ENCODE results near the gene IL17RB.
A peak's percentile ranks its signal among the peaks of the same experiment; 100 is the strongest.

The IL17RB gene, protein sequence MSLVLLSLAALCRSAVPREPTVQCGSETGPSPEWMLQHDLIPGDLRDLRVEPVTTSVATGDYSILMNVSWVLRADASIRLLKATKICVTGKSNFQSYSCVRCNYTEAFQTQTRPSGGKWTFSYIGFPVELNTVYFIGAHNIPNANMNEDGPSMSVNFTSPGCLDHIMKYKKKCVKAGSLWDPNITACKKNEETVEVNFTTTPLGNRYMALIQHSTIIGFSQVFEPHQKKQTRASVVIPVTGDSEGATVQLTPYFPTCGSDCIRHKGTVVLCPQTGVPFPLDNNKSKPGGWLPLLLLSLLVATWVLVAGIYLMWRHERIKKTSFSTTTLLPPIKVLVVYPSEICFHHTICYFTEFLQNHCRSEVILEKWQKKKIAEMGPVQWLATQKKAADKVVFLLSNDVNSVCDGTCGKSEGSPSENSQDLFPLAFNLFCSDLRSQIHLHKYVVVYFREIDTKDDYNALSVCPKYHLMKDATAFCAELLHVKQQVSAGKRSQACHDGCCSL

DNA sequence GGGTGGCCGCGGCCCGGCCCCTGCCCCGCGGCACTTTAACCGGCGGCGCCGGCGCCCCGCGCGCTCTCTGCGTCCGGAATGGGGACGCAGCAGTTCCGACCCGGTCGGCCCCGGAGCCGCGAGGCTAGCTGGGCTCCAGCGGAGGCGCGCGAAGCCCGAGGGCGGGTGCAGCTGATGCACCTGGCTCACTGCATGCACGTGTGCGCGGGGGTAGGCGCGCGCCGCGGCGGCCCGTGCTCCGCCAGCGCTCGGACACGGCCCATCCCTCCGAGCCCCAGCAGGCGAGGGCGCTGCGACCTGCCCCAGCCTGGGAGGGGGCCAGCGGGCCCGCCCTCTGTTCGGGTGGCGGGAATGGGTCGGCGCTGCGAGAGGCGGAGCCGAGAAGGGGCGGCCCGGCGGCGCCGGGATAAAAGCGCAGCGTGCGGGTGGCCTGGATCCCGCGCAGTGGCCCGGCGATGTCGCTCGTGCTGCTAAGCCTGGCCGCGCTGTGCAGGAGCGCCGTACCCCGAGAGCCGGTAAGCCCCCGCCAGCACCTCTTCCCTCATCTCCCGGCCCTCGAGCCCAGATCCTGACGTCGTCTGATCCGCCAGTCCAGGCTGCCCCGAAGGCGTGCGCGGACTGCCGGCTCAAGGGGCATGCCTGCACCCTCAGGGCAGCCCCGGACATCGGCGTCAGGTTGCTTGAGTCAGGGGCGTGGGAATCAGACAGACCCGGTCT is at the start of gene IL17RB, which contains the start of gene CHDH:
IL17RB (plus strand) TSS at position 435 of the 717 bp plus-strand sequence; CDS start at position 456, 21 bp downstream.
CHDH (minus strand) TSS at position 286 of the 717 bp plus-strand sequence. CDS start 22,411 bp downstream, outside the sequence.
- Histone ChIP-seq H3K4me3 (peak within 1 kb of the TSS; percentile 83), H3K27ac (peak within 1 kb of the TSS; percentile 3 to 34)
- TF ChIP-seq, protein P1, sequence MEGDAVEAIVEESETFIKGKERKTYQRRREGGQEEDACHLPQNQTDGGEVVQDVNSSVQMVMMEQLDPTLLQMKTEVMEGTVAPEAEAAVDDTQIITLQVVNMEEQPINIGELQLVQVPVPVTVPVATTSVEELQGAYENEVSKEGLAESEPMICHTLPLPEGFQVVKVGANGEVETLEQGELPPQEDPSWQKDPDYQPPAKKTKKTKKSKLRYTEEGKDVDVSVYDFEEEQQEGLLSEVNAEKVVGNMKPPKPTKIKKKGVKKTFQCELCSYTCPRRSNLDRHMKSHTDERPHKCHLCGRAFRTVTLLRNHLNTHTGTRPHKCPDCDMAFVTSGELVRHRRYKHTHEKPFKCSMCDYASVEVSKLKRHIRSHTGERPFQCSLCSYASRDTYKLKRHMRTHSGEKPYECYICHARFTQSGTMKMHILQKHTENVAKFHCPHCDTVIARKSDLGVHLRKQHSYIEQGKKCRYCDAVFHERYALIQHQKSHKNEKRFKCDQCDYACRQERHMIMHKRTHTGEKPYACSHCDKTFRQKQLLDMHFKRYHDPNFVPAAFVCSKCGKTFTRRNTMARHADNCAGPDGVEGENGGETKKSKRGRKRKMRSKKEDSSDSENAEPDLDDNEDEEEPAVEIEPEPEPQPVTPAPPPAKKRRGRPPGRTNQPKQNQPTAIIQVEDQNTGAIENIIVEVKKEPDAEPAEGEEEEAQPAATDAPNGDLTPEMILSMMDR (IDR thresholded peaks at IDR 0.05): no peak
- no peak for DNase-seq (ENCODE audit: low spot score)

DNA sequence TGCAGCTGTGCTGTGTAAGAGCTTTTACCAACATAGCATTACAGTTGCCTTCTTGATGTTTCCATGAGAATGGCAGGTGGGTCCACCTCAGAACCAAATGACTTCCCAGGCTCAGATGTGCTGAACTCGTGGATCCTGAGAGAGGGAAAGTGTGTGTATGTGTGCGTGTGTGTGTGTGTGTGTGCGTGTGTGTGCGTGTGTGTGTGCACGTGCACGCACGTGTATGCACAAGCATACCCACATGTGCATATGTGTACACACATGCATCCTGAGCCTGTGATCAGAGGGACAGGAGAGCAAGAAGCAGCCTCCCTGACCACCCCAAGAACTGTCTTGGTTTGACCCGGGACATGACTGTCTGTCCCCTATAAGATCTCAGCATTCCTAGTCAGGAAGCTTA is 48.2 kb upstream of the IL17RB start:
- no peak overlapping the region for H3K4me3 ChIP-seq
- DNase-seq (ENCODE audit: low spot score): no peak
- no peak overlapping the region for H3K27ac ChIP-seq
- TF ChIP-seq, protein P1 (IDR thresholded peaks at IDR 0.05): no peak

GRCh38 chr3:53799338-53799865 is 47.0 kb upstream of the IL17RB start:
- H3K4me3 ChIP-seq: no peak overlapping the region
- no peak overlapping the region for H3K27ac ChIP-seq
- DNase-seq (ENCODE audit: low spot score): no peak
- TF ChIP-seq, protein P1 (IDR thresholded peaks at IDR 0.05): no peak

GRCh38 chr3:53800041-53800906 is 46.1 kb upstream of the IL17RB start:
- TF ChIP-seq, protein P1 (IDR thresholded peaks at IDR 0.05): no peak
- H3K27ac ChIP-seq: no peak overlapping the region
- DNase-seq (ENCODE audit: low spot score): no peak
- H3K4me3 ChIP-seq: no peak overlapping the region

- Histone ChIP-seq H3K4me3 (no peak overlapping the region), H3K27ac (no peak overlapping the region)
- TF ChIP-seq, protein P1 (IDR thresholded peaks at IDR 0.05): no peak
- no peak for DNase-seq (ENCODE audit: low spot score)
These were observed 45.0 kb upstream of the IL17RB start for GRCh38 chr3:53801319-53801718.

- DNase-seq (ENCODE audit: low spot score): no peak
- TF ChIP-seq, protein P1 (IDR thresholded peaks at IDR 0.05): no peak
- no peak overlapping the region for H3K4me3 ChIP-seq
- no peak overlapping the region for H3K27ac ChIP-seq
These were observed 44.0 kb upstream of the IL17RB start for GRCh38 chr3:53802256-53802880.

All from coronary artery (tissue), 2 donors.